Astrocyte (in vitro differentiated cells and primary cell): ENCODE results near the gene NT5C3B. TPM values are rescaled to one million over a fixed set of nuclear protein-coding genes. Genes with fewer than 3 reads are reported as not detected.
A peak's percentile ranks its signal among the peaks of the same experiment; 100 is the strongest.

Experiments
- DNase-seq: peaks from one replicate; pipeline ENCODE4 v3.0.0-alpha.2; 2010; ENCODE audit warnings: low read depth
- FAIRE-seq: peaks from 2 replicates; lab custom pipeline; 2011; peaks lifted over from hg19 to GRCh38; lab: Jason Lieb, UNC
- H2AFZ ChIP-seq: 2 replicates; pipeline ENCODE4 v1.6.0; 2012; ENCODE audit warnings: low read depth, low read length, inconsistent platforms
- H3K27ac ChIP-seq: 2 replicates; pipeline ENCODE4 v1.5.1; 2011; ENCODE audit warnings: low read depth, low read length, inconsistent platforms
- H3K27me3 ChIP-seq: 2 replicates; pipeline ENCODE4 v1.6.0; 2011; ENCODE audit warnings: low read length, inconsistent platforms; ENCODE audit not compliant: insufficient read depth
- H3K36me3 ChIP-seq: 2 replicates; pipeline ENCODE4 v1.5.1; 2011; ENCODE audit warnings: low read length, inconsistent platforms; ENCODE audit not compliant: insufficient read depth
- H3K4me1 ChIP-seq: 2 replicates; pipeline ENCODE4 v1.5.1; 2011; ENCODE audit warnings: low read length, inconsistent platforms; ENCODE audit not compliant: insufficient read depth
- H3K4me2 ChIP-seq: 2 replicates; pipeline ENCODE4 v1.6.0; 2012; ENCODE audit warnings: low read length, inconsistent platforms
- H3K4me3 ChIP-seq: 2 replicates; pipeline ENCODE4 v1.5.1; 2011; ENCODE audit warnings: low read depth, mild to moderate bottlenecking, low read length, inconsistent platforms; ENCODE audit not compliant: insufficient read depth
- H3K79me2 ChIP-seq: 2 replicates; pipeline ENCODE4 v1.6.0; 2012; ENCODE audit warnings: mild to moderate bottlenecking, low read length, inconsistent platforms; ENCODE audit not compliant: insufficient read depth
- H3K9ac ChIP-seq: 2 replicates; pipeline ENCODE4 v1.6.0; 2012; ENCODE audit warnings: mild to moderate bottlenecking, low read length, inconsistent platforms
- H3K9me3 ChIP-seq: 2 replicates; pipeline ENCODE4 v1.5.1; 2012; ENCODE audit warnings: low read depth, mild to moderate bottlenecking, low read length, inconsistent platforms; ENCODE audit not compliant: insufficient read depth
- H4K20me1 ChIP-seq: 2 replicates; pipeline ENCODE4 v1.6.0; 2012; ENCODE audit warnings: low read length, inconsistent platforms; ENCODE audit not compliant: insufficient read depth
- H3K27ac Mint-ChIP-seq: one replicate; pipeline ENCODE4 v1.8.0; 2021; ENCODE audit warnings: mild to moderate bottlenecking, mixed read lengths; ENCODE audit not compliant: unreplicated experiment
- H3K27me3 Mint-ChIP-seq: one replicate; pipeline ENCODE4 v1.8.0; 2021; ENCODE audit warnings: low read depth, mixed read lengths; ENCODE audit not compliant: unreplicated experiment
- H3K36me3 Mint-ChIP-seq: one replicate; pipeline ENCODE4 v1.8.0; 2021; ENCODE audit warnings: low read depth, mixed read lengths; ENCODE audit not compliant: unreplicated experiment
- H3K4me1 Mint-ChIP-seq: one replicate; pipeline ENCODE4 v1.8.0; 2021; ENCODE audit warnings: low read depth, mixed read lengths; ENCODE audit not compliant: unreplicated experiment
- H3K4me3 Mint-ChIP-seq: one replicate; pipeline ENCODE4 v1.8.0; 2021; ENCODE audit warnings: mild to moderate bottlenecking, moderate library complexity, mixed read lengths; ENCODE audit not compliant: unreplicated experiment
- H3K9me3 Mint-ChIP-seq: one replicate; pipeline ENCODE4 v1.8.0; 2021; ENCODE audit warnings: mild to moderate bottlenecking, mixed read lengths; ENCODE audit not compliant: unreplicated experiment
- CTCF ChIP-seq: IDR thresholded peaks from 2 replicates; pipeline ENCODE4 v1.5.1; 2011; ENCODE audit warnings: low read depth, mild to moderate bottlenecking, inconsistent platforms, low read length, moderate library complexity; ENCODE audit not compliant: insufficient read depth
- EZH2 ChIP-seq: IDR thresholded peaks from 2 replicates; pipeline ENCODE4 v1.6.1; 2012; ENCODE audit warnings: mild to moderate bottlenecking, low read length, inconsistent platforms; ENCODE audit not compliant: insufficient read depth
- total RNA-seq: library from RNA; stranded (reverse); gene quantifications from 2 replicates; pipeline ENCODE4 v1.2.1, GENCODE V29; 2021

Gene NT5C3B
- total RNA-seq, 1 donor from 2014 or later = 56.1 TPM

DNA sequence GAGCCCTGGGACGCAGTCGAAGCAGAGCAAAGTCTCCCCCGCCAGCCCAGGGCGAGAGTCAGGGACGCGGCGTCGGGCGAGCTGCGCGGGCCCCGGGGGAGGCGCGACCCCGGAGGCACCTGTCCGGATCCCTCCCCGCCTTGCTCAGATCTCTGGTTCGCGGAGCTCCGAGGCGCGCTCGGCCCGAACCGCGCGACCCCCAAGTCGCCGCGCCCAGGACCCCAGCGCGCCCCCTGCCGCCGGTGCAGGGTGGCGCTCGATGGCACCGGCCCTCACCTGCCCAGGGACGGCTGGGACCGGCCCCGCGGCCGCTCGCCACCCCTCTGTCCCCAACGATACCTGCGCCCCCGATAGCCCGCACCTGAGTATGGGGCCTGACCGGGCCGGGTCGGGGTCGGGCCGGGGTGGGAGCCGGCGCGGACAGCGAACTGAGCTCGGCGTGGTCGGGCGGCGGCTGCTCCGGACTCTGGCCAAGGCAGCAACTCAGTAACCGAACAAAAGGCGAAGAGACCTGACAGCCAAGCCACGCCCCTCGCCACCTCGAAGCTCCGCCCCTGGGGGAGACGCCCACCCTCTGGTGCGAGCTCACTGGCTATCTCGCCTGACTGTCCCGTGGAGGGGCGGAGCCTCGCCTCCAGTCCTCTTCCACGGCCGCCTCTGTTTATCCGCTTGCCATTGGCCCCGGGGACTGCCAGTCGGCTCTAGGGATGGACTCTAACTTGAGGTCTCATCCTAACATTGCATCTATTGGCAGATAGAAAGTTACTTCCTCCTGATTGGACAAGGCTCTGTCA lies 49.6 kb downstream of the NT5C3B start, which contains the start of gene JUP:
Gene JUP, minus strand, starts transcription at position 485 of the 794 bp plus-strand sequence. CDS start 14,857 bp downstream, outside the sequence.
- no peak within 1 kb of the TSS for H3K27ac ChIP-seq
- peak; percentile 99 for DNase-seq

GRCh38 chr17:41785859-41786226 lies 50.2 kb downstream of the NT5C3B start:
- Mint-ChIP-seq H3K27me3 (no peaks in the 10 kb centered on the region), H3K36me3 (peaks cover 12% of the 10 kb centered on the region), H3K4me1 (peaks cover 33% of the 10 kb centered on the region), H3K9me3 (no peaks in the 10 kb centered on the region), H3K27ac (peak overlapping the region; percentile 41), H3K4me3 (peak overlapping the region; percentile 92)
- H3K9ac ChIP-seq = peak overlapping the region; percentile 76
- H3K79me2 ChIP-seq = peaks cover 34% of the 10 kb centered on the region
- H4K20me1 ChIP-seq = peaks cover 33% of the 10 kb centered on the region
- H3K4me1 ChIP-seq = peaks cover 22% of the 10 kb centered on the region
- TF ChIP-seq EZH2 (no peak), CTCF (no peak)
- no peaks in the 10 kb centered on the region for H3K27me3 ChIP-seq
- no peak for DNase-seq
- no peak for FAIRE-seq
- H3K4me2 ChIP-seq = peak overlapping the region; percentile 87
- peak overlapping the region; percentile 56 for H2AFZ ChIP-seq
- no peaks in the 10 kb centered on the region for H3K9me3 ChIP-seq
- peak overlapping the region; percentile 67 for H3K4me3 ChIP-seq
- H3K36me3 ChIP-seq = no peaks in the 10 kb centered on the region
- no peak overlapping the region for H3K27ac ChIP-seq

More for the DNA sequence above, 49.6 kb downstream of the NT5C3B start, which contains the start of gene JUP:
- H3K79me2 ChIP-seq = peaks cover 31% of the 10 kb centered on the region
- no peaks in the 10 kb centered on the region for H3K9me3 ChIP-seq
- Mint-ChIP-seq H3K27me3 (no peaks in the 10 kb centered on the region), H3K36me3 (peaks cover 11% of the 10 kb centered on the region), H3K9me3 (no peaks in the 10 kb centered on the region), H3K4me1 (peaks cover 31% of the 10 kb centered on the region), H3K27ac (peak within 1 kb of the TSS; percentile 81), H3K4me3 (peak within 1 kb of the TSS; percentile 92)
- peak within 1 kb of the TSS; percentile 67 for H3K4me3 ChIP-seq
- H3K9ac ChIP-seq = peak within 1 kb of the TSS; percentile 76
- H3K4me1 ChIP-seq = peaks cover 22% of the 10 kb centered on the region
- no peaks in the 10 kb centered on the region for H3K27me3 ChIP-seq
- H3K4me2 ChIP-seq = peak within 1 kb of the TSS; percentile 87
- peak; percentile 62 for FAIRE-seq
- peak within 1 kb of the TSS; percentile 56 for H2AFZ ChIP-seq
- H4K20me1 ChIP-seq = peaks cover 31% of the 10 kb centered on the region
- TF ChIP-seq CTCF (peak; percentile 17), EZH2 (no peak)
- no peaks in the 10 kb centered on the region for H3K36me3 ChIP-seq
